GM21367 (cell line): ENCODE measurements around the gene TAGAP.
"Not testable (repeated sequence)": the region's sequence is repeated elsewhere in the genome, so short reads cannot be mapped to it uniquely, and the experiment has no call there.

ENCODE experiments used
- ATAC-seq: cut with Tn5 transposase; IDR thresholded peaks from one replicate; pipeline ENCODE4 v1.9.1; 2021; ENCODE audit not compliant: unreplicated experiment

Gene TAGAP

GRCh38 chr6:159013229-159013628 lies 31.6 kb downstream of the TAGAP start:
- no peak for ATAC-seq

- no peak for ATAC-seq
Measured at GRCh38 chr6:159012201-159012600, 32.6 kb downstream of the TAGAP start.

- ATAC-seq, result not testable (repeated sequence)
Measured at GRCh38 chr6:159010037-159010612, 34.7 kb downstream of the TAGAP start.

- ATAC-seq, result peak; percentile 49
Measured at GRCh38 chr6:159008656-159009288, 36.0 kb downstream of the TAGAP start.

- no peak for ATAC-seq
Measured at GRCh38 chr6:159007510-159007909, 37.3 kb downstream of the TAGAP start.

- no peak for ATAC-seq
Measured at GRCh38 chr6:159005436-159005835, 39.4 kb downstream of the TAGAP start.

- no peak for ATAC-seq
Measured at GRCh38 chr6:159004592-159004991, 40.2 kb downstream of the TAGAP start.

- ATAC-seq, result no peak
Measured at GRCh38 chr6:159002432-159003155, 42.2 kb downstream of the TAGAP start.

GRCh38 chr6:158999666-159000403 lies 45.0 kb downstream of the TAGAP start, which contains the start of gene RSPH3:
RSPH3 (minus strand) TSS chr6:159000202; CDS start chr6:158999550, 652 bp downstream.
- peak; percentile 90 for ATAC-seq

- ATAC-seq, result peak; percentile 24
Measured at GRCh38 chr6:158999154-158999665, 45.6 kb downstream of the TAGAP start.

GRCh38 chr6:158996856-158997255 lies 47.9 kb downstream of the TAGAP start:
- no peak for ATAC-seq

GRCh38 chr6:158993639-158994038 lies 51.2 kb downstream of the TAGAP start:
- no peak for ATAC-seq

GRCh38 chr6:158991017-158991723 lies 53.6 kb downstream of the TAGAP start:
- ATAC-seq, result no peak

GRCh38 chr6:158989711-158990110 lies 55.1 kb downstream of the TAGAP start:
- ATAC-seq, result not testable (repeated sequence)

GRCh38 chr6:158988477-158988876 lies 56.3 kb downstream of the TAGAP start:
- ATAC-seq, result no peak

- ATAC-seq, result no peak
Measured at GRCh38 chr6:158987657-158988056, 57.1 kb downstream of the TAGAP start.
